ENCODE data around the gene APOBEC4. TPM values are rescaled to one million over a fixed set of nuclear protein-coding genes. Genes with fewer than 3 reads are reported as not detected.

Gene APOBEC4
- total and polyA plus RNA-seq, 10 of the 15 experiments (the other 5 are each of a cell fraction or from before 2014, with no cell fraction given) = 0.04 to 0.25 (median 0.06) TPM; not detected in 5

DNA sequence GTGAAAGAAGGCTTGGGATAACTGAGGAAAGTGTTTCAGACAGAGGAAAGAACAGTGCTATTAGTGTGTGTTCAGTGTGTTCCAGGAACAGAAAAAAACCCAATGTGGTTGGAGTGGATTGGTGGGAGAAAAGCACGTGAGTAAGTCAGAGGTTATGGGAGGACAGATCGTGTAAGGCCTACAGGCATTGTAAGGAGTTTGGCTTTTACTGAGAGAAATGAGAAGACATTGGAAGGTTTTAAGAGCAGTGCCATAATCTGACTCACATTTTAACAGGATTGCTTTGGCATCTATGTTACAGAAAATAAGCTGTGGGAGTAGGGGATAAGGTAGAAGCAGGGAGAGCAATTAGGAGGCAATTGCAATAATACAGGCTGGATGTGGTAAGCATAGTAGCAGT is 22.4 kb downstream of the APOBEC4 start:
- Histone ChIP-seq H4K20me1 (ENCODE audit: control insufficient read depth, insufficient read depth) (no peaks in the 10 kb centered on the region), H3K27ac (ENCODE audit: control insufficient read depth, insufficient read depth) (no peak overlapping the region), H3K9ac (ENCODE audit: control insufficient read depth, insufficient read depth, low read length) (no peak overlapping the region), H3K4me2 (ENCODE audit: control insufficient read depth, insufficient read depth) (peak overlapping the region; percentile 26), H3K27me3 (replicated peaks in 1 of 2; ENCODE audit: control insufficient read depth in 2 of 2, insufficient read depth in 2 of 2, low read length in 1 of 2) (no peaks in the 10 kb centered on the region), H3K36me3 (ENCODE audit: control insufficient read depth in 2 of 2, insufficient read depth in 2 of 2, low read length in 1 of 2) (peaks cover 4 to 30% of the 10 kb centered on the region in 2 experiments), H2AFZ (ENCODE audit: control insufficient read depth, low read depth, low read length) (no peak overlapping the region), H3K4me1 (ENCODE audit: control insufficient read depth, insufficient read depth, low read length) (no peaks in the 10 kb centered on the region; the same call in 1 of the 2 replicates), H3K4me3 (peak overlapping the region; percentile 39; the same call in 1 of the 2 replicates), H3K79me2 (ENCODE audit: control insufficient read depth, insufficient read depth, low read length) (peaks cover 79% of the 10 kb centered on the region), H3K9me3 (replicated peaks; ENCODE audit: control insufficient read depth, insufficient read depth, low read length) (no peaks in the 10 kb centered on the region)
- no peak for FAIRE-seq
- peak; percentile 10 for ATAC-seq
- BruUV-seq (replicated peaks) = no TSS peak
- no peak for DNase-seq (ENCODE audit: low read depth, low spot score)
- RAD21 ChIA-PET (ENCODE audit: unreplicated experiment) = interaction anchor here (1.0 to 5.5 kb wide), 5 partner anchors 16 to 285 kb away, joined by 3 to 56 read pairs (median 3); partner anchors contain the start of gene APOBEC4
- SMC1A ChIA-PET (ENCODE audit: uncharacterized antibody, unreplicated experiment) = interaction anchor here (0.8 to 6.6 kb wide), 6 partner anchors 9 to 54 kb away, joined by 3 to 70 read pairs (median 6); partner anchors contain the start of genes APOBEC4 and NCF2
- CTCF ChIA-PET = interaction anchor here (1.0 to 5.8 kb wide), 7 partner anchors 8 to 285 kb away, joined by 3 to 81 read pairs (median 10); partner anchors contain the start of gene APOBEC4
- POLR2A ChIA-PET = interaction anchor here (0.6 to 1.0 kb wide), 2 partner anchors 21 to 53 kb away, joined by 3 to 4 read pairs; no protein-coding TSS in a partner anchor
- WGBS (ENCODE audit: insufficient coverage, insufficient replicate concordance, low lambda C conversion rate, missing lambda C conversion rate) = 18% methylated on average over 2 of the region's 2 CpGs
- intact Hi-C loops (cut with micrococcal nuclease; ENCODE audit: unreplicated experiment) (no loop called here), in situ Hi-C loops (cut with MboI) (no loop called here)
- TF ChIP-seq NR2C1 (IDR thresholded peaks at IDR 0.05) = peak; percentile 42
- peak in 1 of 2 experiments; percentile 57; a peak in 1 of 4 replicates for TF ChIP-seq BHLHE40 (IDR thresholded peaks at IDR 0.05; ENCODE audit: borderline replicate concordance in 1 of 2, low read depth in 2 of 2, low read length in 1 of 2)
- TF ChIP-seq MTA2 (IDR thresholded peaks at IDR 0.05; ENCODE audit: low read depth) = 0 out of 2 replicates have a peak, but pooled peaks have one; percentile 11
- no peak for TF ChIP-seq RELA (IDR thresholded peaks at IDR 0.05; ENCODE audit: borderline replicate concordance, partially characterized antibody)
- TF ChIP-seq ZNF622 (IDR thresholded peaks at IDR 0.05) = no peak
- TF ChIP-seq RAD51 (IDR thresholded peaks at IDR 0.05) = peak; percentile 69

DNA sequence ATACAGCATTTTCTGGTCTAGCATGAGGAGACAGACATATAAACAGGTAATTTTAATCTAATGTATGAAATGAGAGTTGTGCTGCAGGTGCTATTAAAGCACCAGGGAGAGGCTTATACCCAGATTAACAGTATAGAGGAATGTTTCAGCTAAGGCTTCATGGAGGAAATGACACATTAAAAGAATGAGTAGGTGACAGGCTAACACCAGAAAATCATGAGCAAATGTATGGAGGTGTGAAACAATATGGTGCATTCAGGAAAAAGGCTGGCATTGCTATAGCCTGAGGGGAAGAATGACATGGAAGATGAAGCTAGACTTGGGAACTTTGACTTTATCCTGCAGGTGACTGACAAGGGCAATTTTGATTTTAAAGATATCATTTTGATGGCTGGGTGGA is 24.6 kb downstream of the APOBEC4 start:
- BruUV-seq (replicated peaks) = no TSS peak
- H3K9me3 ChIP-seq (replicated peaks; ENCODE audit: control insufficient read depth, insufficient read depth, low read length) = no peaks in the 10 kb centered on the region
- ChIA-PET POLR2A (interaction anchor here (1.4 to 1.5 kb wide), 2 partner anchors 24 to 49 kb away, joined by 3 to 4 read pairs; no protein-coding TSS in a partner anchor), RAD21 (ENCODE audit: unreplicated experiment) (interaction anchor here (0.5 to 1.9 kb wide), 9 partner anchors 9 to 367 kb away, joined by 3 to 5 read pairs (median 3); no protein-coding TSS in a partner anchor), CTCF (interaction anchor here (0.7 to 5.8 kb wide), 9 partner anchors 9 to 287 kb away, joined by 3 to 30 read pairs (median 5); no protein-coding TSS in a partner anchor), SMC1A (ENCODE audit: uncharacterized antibody, unreplicated experiment) (interaction anchor here (0.5 to 2.2 kb wide), 14 partner anchors 9 to 288 kb away, joined by 3 to 8 read pairs (median 4); partner anchors contain the start of genes APOBEC4 and NCF2)
- H3K4me3 ChIP-seq = no peak overlapping the region
- ATAC-seq = 0 out of 3 replicates have a peak, but pooled peaks have one; percentile 3
- FAIRE-seq = no peak
- H2AFZ ChIP-seq (ENCODE audit: control insufficient read depth, low read depth, low read length) = no peak overlapping the region
- H3K4me2 ChIP-seq (ENCODE audit: control insufficient read depth, insufficient read depth) = peak overlapping the region; percentile 41
- intact Hi-C loops (cut with micrococcal nuclease; ENCODE audit: unreplicated experiment) (no loop called here), in situ Hi-C loops (cut with MboI) (loop anchor here (10.0 kb wide), 1 partner anchor 154 kb away; the partner anchor contains the start of gene SMG7)
- no peaks in the 10 kb centered on the region; the same call in 1 of the 2 replicates for H3K4me1 ChIP-seq (ENCODE audit: control insufficient read depth, insufficient read depth, low read length)
- H3K36me3 ChIP-seq (ENCODE audit: control insufficient read depth in 2 of 2, insufficient read depth in 2 of 2, low read length in 1 of 2) = peaks cover 4 to 30% of the 10 kb centered on the region in 2 experiments
- H4K20me1 ChIP-seq (ENCODE audit: control insufficient read depth, insufficient read depth) = no peaks in the 10 kb centered on the region
- DNase-seq (ENCODE audit: low read depth, low spot score) = no peak
- peaks cover 58% of the 10 kb centered on the region for H3K79me2 ChIP-seq (ENCODE audit: control insufficient read depth, insufficient read depth, low read length)
- no peaks in the 10 kb centered on the region for H3K27me3 ChIP-seq (replicated peaks in 1 of 2; ENCODE audit: control insufficient read depth in 2 of 2, insufficient read depth in 2 of 2, low read length in 1 of 2)
- H3K9ac ChIP-seq (ENCODE audit: control insufficient read depth, insufficient read depth, low read length) = no peak overlapping the region
- no peak overlapping the region; the same call in 1 of the 2 replicates for H3K27ac ChIP-seq (ENCODE audit: control insufficient read depth, insufficient read depth)
- TF ChIP-seq KLF5 (IDR thresholded peaks at IDR 0.05; ENCODE audit: partially characterized antibody) (no peak), POLR2AphosphoS5 (IDR thresholded peaks at IDR 0.05; ENCODE audit: low read length) (0 out of 2 replicates have a peak, but pooled peaks have one; percentile 29), ZNF217 (IDR thresholded peaks at IDR 0.05) (no peak)
- TF ChIP-seq, protein P1, sequence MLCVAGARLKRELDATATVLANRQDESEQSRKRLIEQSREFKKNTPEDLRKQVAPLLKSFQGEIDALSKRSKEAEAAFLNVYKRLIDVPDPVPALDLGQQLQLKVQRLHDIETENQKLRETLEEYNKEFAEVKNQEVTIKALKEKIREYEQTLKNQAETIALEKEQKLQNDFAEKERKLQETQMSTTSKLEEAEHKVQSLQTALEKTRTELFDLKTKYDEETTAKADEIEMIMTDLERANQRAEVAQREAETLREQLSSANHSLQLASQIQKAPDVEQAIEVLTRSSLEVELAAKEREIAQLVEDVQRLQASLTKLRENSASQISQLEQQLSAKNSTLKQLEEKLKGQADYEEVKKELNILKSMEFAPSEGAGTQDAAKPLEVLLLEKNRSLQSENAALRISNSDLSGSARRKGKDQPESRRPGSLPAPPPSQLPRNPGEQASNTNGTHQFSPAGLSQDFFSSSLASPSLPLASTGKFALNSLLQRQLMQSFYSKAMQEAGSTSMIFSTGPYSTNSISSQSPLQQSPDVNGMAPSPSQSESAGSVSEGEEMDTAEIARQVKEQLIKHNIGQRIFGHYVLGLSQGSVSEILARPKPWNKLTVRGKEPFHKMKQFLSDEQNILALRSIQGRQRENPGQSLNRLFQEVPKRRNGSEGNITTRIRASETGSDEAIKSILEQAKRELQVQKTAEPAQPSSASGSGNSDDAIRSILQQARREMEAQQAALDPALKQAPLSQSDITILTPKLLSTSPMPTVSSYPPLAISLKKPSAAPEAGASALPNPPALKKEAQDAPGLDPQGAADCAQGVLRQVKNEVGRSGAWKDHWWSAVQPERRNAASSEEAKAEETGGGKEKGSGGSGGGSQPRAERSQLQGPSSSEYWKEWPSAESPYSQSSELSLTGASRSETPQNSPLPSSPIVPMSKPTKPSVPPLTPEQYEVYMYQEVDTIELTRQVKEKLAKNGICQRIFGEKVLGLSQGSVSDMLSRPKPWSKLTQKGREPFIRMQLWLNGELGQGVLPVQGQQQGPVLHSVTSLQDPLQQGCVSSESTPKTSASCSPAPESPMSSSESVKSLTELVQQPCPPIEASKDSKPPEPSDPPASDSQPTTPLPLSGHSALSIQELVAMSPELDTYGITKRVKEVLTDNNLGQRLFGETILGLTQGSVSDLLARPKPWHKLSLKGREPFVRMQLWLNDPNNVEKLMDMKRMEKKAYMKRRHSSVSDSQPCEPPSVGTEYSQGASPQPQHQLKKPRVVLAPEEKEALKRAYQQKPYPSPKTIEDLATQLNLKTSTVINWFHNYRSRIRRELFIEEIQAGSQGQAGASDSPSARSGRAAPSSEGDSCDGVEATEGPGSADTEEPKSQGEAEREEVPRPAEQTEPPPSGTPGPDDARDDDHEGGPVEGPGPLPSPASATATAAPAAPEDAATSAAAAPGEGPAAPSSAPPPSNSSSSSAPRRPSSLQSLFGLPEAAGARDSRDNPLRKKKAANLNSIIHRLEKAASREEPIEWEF (IDR thresholded peaks at IDR 0.05; ENCODE audit: insufficient replicate concordance, low read depth, low read length) = no peak
- TF ChIP-seq, protein P2, sequence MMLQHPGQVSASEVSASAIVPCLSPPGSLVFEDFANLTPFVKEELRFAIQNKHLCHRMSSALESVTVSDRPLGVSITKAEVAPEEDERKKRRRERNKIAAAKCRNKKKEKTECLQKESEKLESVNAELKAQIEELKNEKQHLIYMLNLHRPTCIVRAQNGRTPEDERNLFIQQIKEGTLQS (IDR thresholded peaks at IDR 0.05; ENCODE audit: borderline replicate concordance, extremely low read depth, low read depth, low read length) = no peak
